C4-2B (cell line): ENCODE results near the gene ANKS1B.

Experiments
- H3K27ac ChIP-seq: fragments of 450-650 bp; 2 replicates; pipeline ENCODE4 v1.5.1; 2017
- CTCF ChIP-seq: fragments of 450-650 bp; conservative IDR thresholded peaks from 2 replicates; pipeline ENCODE4 v1.5.1; 2017; ENCODE audit warnings: mild to moderate bottlenecking
- ZFX ChIP-seq: fragments of 450-650 bp; IDR thresholded peaks from 2 replicates; pipeline ENCODE4 v1.6.1; 2017

The ANKS1B gene

DNA sequence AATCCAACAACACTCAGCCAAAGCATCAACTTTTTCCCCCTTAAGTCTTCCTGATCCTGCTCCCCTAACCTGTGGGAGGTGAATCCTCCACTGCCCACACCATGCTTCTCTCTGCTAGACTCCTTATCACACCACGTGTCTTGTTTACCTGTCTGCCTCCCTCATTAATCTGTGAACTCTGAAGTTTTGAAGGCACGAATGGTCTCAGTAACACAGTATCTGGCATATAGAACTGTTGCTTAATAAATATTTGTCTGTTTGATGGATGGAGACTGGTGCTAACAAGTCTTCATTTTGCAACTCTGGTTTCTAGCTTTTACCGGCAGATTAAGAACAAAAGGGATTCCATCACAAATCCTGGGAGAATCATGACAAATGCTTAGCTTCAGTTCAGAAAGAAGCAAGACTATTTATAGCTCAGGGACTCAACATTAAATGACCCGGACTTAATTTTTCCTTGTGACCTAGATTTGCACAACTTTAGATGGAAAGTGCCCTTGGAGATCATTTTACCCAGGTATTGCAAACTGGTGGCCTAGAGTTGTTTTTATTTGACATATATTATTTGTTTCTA lies 1072.2 kb downstream of the ANKS1B start:
- TF ChIP-seq ZFX (no peak), CTCF (no peak)
- H3K27ac ChIP-seq = no peak overlapping the region

DNA sequence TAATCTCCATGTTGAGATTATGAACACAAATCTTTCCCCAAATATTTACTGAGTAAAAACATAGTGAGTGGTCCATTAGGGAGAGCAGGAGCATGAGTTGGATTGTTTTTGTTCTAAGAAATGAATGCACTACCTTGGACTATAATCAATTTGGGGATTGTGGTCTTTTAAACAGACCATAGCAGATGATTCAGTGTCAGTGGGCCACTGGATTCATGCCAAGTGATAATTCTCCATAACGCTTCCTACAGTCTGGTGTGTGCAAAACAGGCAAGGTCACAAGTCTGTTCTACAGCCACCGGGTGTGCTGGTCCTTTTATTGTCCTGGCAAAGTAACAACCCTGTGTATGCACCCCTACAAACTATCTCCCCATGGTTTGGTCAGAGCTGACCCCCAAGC lies 1073.3 kb downstream of the ANKS1B start:
- TF ChIP-seq CTCF (no peak), ZFX (no peak)

DNA sequence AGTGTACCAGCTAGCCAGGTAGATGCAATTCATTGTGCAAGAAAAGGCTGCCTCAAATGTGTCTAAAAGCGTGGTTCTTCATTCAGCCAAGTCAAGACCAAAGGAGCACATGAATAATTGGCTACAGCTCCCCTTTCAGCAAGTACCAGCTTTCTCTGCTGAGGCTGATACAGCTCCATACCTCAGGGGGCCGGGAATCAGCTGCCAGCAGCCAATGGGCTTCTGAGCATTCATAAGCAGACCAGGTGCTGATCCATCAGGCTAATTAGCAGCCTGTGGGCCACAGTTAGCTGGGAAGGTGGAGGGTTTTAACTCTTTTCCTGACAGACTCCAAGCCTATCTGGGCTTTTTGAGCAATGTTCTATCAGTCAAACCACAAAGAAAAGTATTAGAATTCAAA lies 1075.0 kb downstream of the ANKS1B start:
- TF ChIP-seq CTCF (no peak), ZFX (no peak)
- no peak overlapping the region for H3K27ac ChIP-seq

More for the DNA sequence above, 1073.3 kb downstream of the ANKS1B start:
- no peak overlapping the region for H3K27ac ChIP-seq

- TF ChIP-seq CTCF (no peak), ZFX (no peak)
- H3K27ac ChIP-seq = no peak overlapping the region
Measured at GRCh38 chr12:98908866-98909265, 1075.9 kb downstream of the ANKS1B start.

- no peak overlapping the region for H3K27ac ChIP-seq
- TF ChIP-seq CTCF (no peak), ZFX (no peak)
Measured at GRCh38 chr12:98903875-98904274, 1080.9 kb downstream of the ANKS1B start.

DNA sequence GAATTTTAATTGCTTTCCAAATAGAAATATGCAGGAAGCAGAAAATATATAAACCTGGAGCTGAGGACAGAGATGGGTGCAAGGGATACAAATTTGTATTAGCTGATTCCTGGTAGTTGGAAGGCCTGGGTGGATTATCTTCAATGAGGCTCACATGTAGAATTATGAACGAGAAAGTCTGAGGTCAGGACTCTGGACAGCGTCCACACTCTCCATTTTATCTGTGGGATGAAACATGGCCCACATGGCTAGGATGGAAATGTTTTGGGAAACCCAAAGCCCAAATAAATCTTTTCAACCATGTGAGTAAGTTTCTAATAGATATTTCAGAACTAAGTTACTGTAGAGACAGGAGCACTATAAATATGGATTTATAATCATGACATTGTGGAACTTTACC lies 1083.5 kb downstream of the ANKS1B start:
- no peak overlapping the region for H3K27ac ChIP-seq
- TF ChIP-seq ZFX (no peak), CTCF (no peak)

GRCh38 chr12:98896938-98897337 lies 1087.8 kb downstream of the ANKS1B start:
- no peak for TF ChIP-seq ZFX
- TF ChIP-seq CTCF = no peak
- no peak overlapping the region for H3K27ac ChIP-seq
